SK-N-SH treated with all-trans-retinoic acid at 6 μM for 48 hours (cell line): ENCODE results near the gene OR10AG1.

Source experiments
- ATAC-seq: fragments of 200-7000 bp; cut with Tn5 transposase; 3 replicates; pipeline ENCODE4 v1.9.1; 2020; ENCODE audit warnings: mild to moderate bottlenecking, moderate library complexity
- ARNTL ChIP-seq: fragments of 450-650 bp; formaldehyde crosslinking; IDR thresholded peaks from 2 replicates; pipeline ENCODE4 v1.5.0; 2020; ENCODE audit warnings: low read depth, mild to moderate bottlenecking, moderate library complexity, borderline replicate concordance
- BACH2 ChIP-seq: fragments of 250-450 bp; sonication (Bioruptor Pico); IDR thresholded peaks from 2 replicates; pipeline ENCODE4 v1.9.0; 2021; ENCODE audit warnings: mild to moderate bottlenecking, borderline replicate concordance
- CREB5 ChIP-seq: fragments of 250-450 bp; sonication (Bioruptor Pico); IDR thresholded peaks from 2 replicates; pipeline ENCODE4 v1.5.1; 2020; ENCODE audit warnings: low read depth, mild to moderate bottlenecking, moderate library complexity
- CSDC2 ChIP-seq: fragments of 250-450 bp; sonication (Bioruptor Pico); IDR thresholded peaks from 2 replicates; pipeline ENCODE4 v1.5.0; 2020; ENCODE audit warnings: mild to moderate bottlenecking, moderate library complexity
- CSRNP3 ChIP-seq: fragments of 250-450 bp; sonication (Bioruptor Pico); IDR thresholded peaks from 2 replicates; pipeline ENCODE4 v1.5.1; 2021; ENCODE audit warnings: mild to moderate bottlenecking, moderate library complexity
- ESRRG ChIP-seq: fragments of 250-450 bp; sonication (Bioruptor Pico); IDR thresholded peaks from 2 replicates; pipeline ENCODE4 v1.6.1; 2021; ENCODE audit warnings: mild to moderate bottlenecking
- GLIS3 ChIP-seq: fragments of 250-450 bp; sonication (Bioruptor Pico); IDR thresholded peaks from 2 replicates; pipeline ENCODE4 v1.5.0; 2020; ENCODE audit warnings: mild to moderate bottlenecking, moderate library complexity
- ISL1 ChIP-seq: fragments of 250-450 bp; sonication (Bioruptor Pico); IDR thresholded peaks from 2 replicates; pipeline ENCODE4 v2.1.2; 2022; ENCODE audit warnings: mild to moderate bottlenecking, moderate library complexity
- OSR1 ChIP-seq: fragments of 250-450 bp; sonication (Bioruptor Pico); IDR thresholded peaks from 2 replicates; pipeline ENCODE4 v1.8.0; 2022; ENCODE audit warnings: moderate library complexity, mild to moderate bottlenecking, inconsistent platforms
- PATZ1 ChIP-seq: fragments of 250-450 bp; sonication (Bioruptor Pico); IDR thresholded peaks from 2 replicates; pipeline ENCODE4 v1.8.0; 2020; ENCODE audit warnings: mild to moderate bottlenecking, moderate library complexity, borderline replicate concordance
- POU6F1 ChIP-seq: fragments of 250-450 bp; sonication (Bioruptor Pico); IDR thresholded peaks from 2 replicates; pipeline ENCODE4 v1.8.0; 2021; ENCODE audit warnings: low read depth, mild to moderate bottlenecking, moderate library complexity, borderline replicate concordance
- RARB ChIP-seq: fragments of 250-450 bp; sonication (Bioruptor Pico); IDR thresholded peaks from 2 replicates; pipeline ENCODE4 v1.8.0; 2021; ENCODE audit warnings: mild to moderate bottlenecking, moderate library complexity
- SNAI2 ChIP-seq: fragments of 250-450 bp; sonication (Bioruptor Pico); IDR thresholded peaks from 2 replicates; pipeline ENCODE4 v1.5.0; 2020; ENCODE audit warnings: mild to moderate bottlenecking, moderate library complexity
- TCF4 ChIP-seq: fragments of 250-450 bp; sonication (Bioruptor Pico); IDR thresholded peaks from 2 replicates; pipeline ENCODE4 v1.8.0; 2021; ENCODE audit warnings: mild to moderate bottlenecking, moderate library complexity, borderline replicate concordance
- TOX ChIP-seq: fragments of 250-450 bp; sonication (Bioruptor Pico); IDR thresholded peaks from 2 replicates; pipeline ENCODE4 v1.8.0; 2021; ENCODE audit warnings: mild to moderate bottlenecking, moderate library complexity, borderline replicate concordance
- TSHZ2 ChIP-seq: fragments of 250-450 bp; sonication (Bioruptor Pico); IDR thresholded peaks from 2 replicates; pipeline ENCODE4 v1.5.0; 2020; ENCODE audit warnings: mild to moderate bottlenecking, moderate library complexity
- ZC3H10 ChIP-seq: fragments of 250-450 bp; sonication (Bioruptor Pico); IDR thresholded peaks from 2 replicates; pipeline ENCODE4 v1.5.1; 2021; ENCODE audit warnings: mild to moderate bottlenecking, moderate library complexity
- ZFP3 ChIP-seq: fragments of 250-450 bp; sonication (Bioruptor Pico); IDR thresholded peaks from 2 replicates; pipeline ENCODE4 v1.5.0; 2020; ENCODE audit warnings: mild to moderate bottlenecking, moderate library complexity
- ZFP30 ChIP-seq: fragments of 450-650 bp; formaldehyde crosslinking; IDR thresholded peaks from 2 replicates; pipeline ENCODE4 v1.5.0; 2022; ENCODE audit warnings: mild to moderate bottlenecking, moderate library complexity
- ZNF565 ChIP-seq: fragments of 450-650 bp; formaldehyde crosslinking; conservative IDR thresholded peaks from 2 replicates; pipeline ENCODE4 v1.5.0; 2020; ENCODE audit warnings: low read depth, mild to moderate bottlenecking, moderate library complexity
- ZNF70 ChIP-seq: fragments of 450-650 bp; formaldehyde crosslinking; IDR thresholded peaks from 2 replicates; pipeline ENCODE4 v1.5.0; 2020; ENCODE audit warnings: mild to moderate bottlenecking, moderate library complexity
- ZNF8 ChIP-seq: fragments of 450-650 bp; formaldehyde crosslinking; IDR thresholded peaks from 2 replicates; pipeline ENCODE4 v1.5.0; 2020; ENCODE audit warnings: mild to moderate bottlenecking, moderate library complexity

OR10AG1 gene

GRCh38 chr11:55936300-55936699, 33.4 kb downstream of the OR10AG1 start, which contains the start of gene OR5I1:
Gene OR5I1 (minus strand): TSS chr11:55936400. CDS start chr11:55936400, 0 bp downstream.
- no peak for ATAC-seq
- TF ChIP-seq SNAI2 (CRISPR knock-in tag): no peak
- no peak for TF ChIP-seq ZC3H10
- TF ChIP-seq TCF4 (CRISPR knock-in tag): no peak
- TF ChIP-seq ZFP30 (CRISPR knock-in tag): no peak
- TF ChIP-seq ARNTL: no peak
- TF ChIP-seq CSDC2 (CRISPR knock-in tag): no peak
- no peak for TF ChIP-seq TSHZ2
- TF ChIP-seq CREB5 (CRISPR knock-in tag): no peak
- no peak for TF ChIP-seq CSRNP3 (CRISPR knock-in tag)
- TF ChIP-seq ESRRG (CRISPR knock-in tag): no peak
- TF ChIP-seq RARB (CRISPR knock-in tag): no peak
- no peak for TF ChIP-seq ZNF70 (CRISPR knock-in tag)
- no peak for TF ChIP-seq GLIS3 (CRISPR knock-in tag)
- no peak for TF ChIP-seq ZNF565 (CRISPR knock-in tag)
- TF ChIP-seq BACH2 (CRISPR knock-in tag): no peak
- no peak for TF ChIP-seq OSR1 (CRISPR knock-in tag)
- TF ChIP-seq TOX: no peak
- TF ChIP-seq POU6F1 (CRISPR knock-in tag): no peak
- no peak for TF ChIP-seq ZNF8 (CRISPR knock-in tag)
- no peak for TF ChIP-seq ZFP3 (CRISPR knock-in tag)

- no peak for ATAC-seq
- no peak for TF ChIP-seq ARNTL
- TF ChIP-seq PATZ1 (CRISPR knock-in tag): no peak
- TF ChIP-seq ISL1 (CRISPR knock-in tag): no peak
- TF ChIP-seq CREB5 (CRISPR knock-in tag): no peak
- TF ChIP-seq ZFP30 (CRISPR knock-in tag): no peak
- no peak for TF ChIP-seq BACH2 (CRISPR knock-in tag)
- TF ChIP-seq TSHZ2: no peak
- TF ChIP-seq TOX: no peak
- TF ChIP-seq ZC3H10: no peak
Observed at GRCh38 chr11:55920537-55920936, 49.2 kb downstream of the OR10AG1 start.
